Mesenchymal stem cell (in vitro differentiated cells and primary cell): ENCODE results near the gene ALAD.
"Not testable (repeated sequence)": the region's sequence is repeated elsewhere in the genome, so short reads cannot be mapped to it uniquely, and the experiment has no call there.

Experiments used
- DNase-seq: peaks from one replicate; pipeline ENCODE4 v3.0.0-alpha.2; 2013
- H2AFZ ChIP-seq: one replicate; pipeline ENCODE4 v1.6.1; 2013; ENCODE audit warnings: low read depth, mild to moderate bottlenecking, control low read depth, inconsistent platforms, low read length, moderate library complexity
- H2AK5ac ChIP-seq: 2 replicates; pipeline ENCODE4 v1.6.1; 2013; ENCODE audit warnings: low read length, moderate library complexity, mild to moderate bottlenecking, inconsistent platforms; ENCODE audit not compliant: severe bottlenecking
- H2BK120ac ChIP-seq: one replicate; pipeline ENCODE4 v1.6.1; 2013; ENCODE audit warnings: low read depth, mild to moderate bottlenecking, inconsistent platforms, low read length, moderate library complexity
- H2BK12ac ChIP-seq, 2 experiments: one replicate each; pipeline ENCODE4 v1.6.1; 2013; ENCODE audit warnings: inconsistent platforms in 2 of 2, low read length in 2 of 2, mild to moderate bottlenecking in 2 of 2, moderate library complexity in 2 of 2, control low read depth in 1 of 2
- H2BK15ac ChIP-seq: one replicate; pipeline ENCODE4 v1.6.1; 2013; ENCODE audit warnings: mild to moderate bottlenecking, low read depth, inconsistent platforms; ENCODE audit not compliant: poor library complexity, severe bottlenecking
- H2BK5ac ChIP-seq: 2 replicates; pipeline ENCODE4 v1.6.1; 2013; ENCODE audit warnings: low read depth, mild to moderate bottlenecking, low read length, control low read depth, inconsistent platforms; ENCODE audit not compliant: poor library complexity, severe bottlenecking
- H3K14ac ChIP-seq, 2 experiments: one replicate each; pipeline ENCODE4 v1.6.1; 2013; ENCODE audit warnings: inconsistent platforms in 2 of 2, low read length in 2 of 2, control low read depth in 1 of 2, mild to moderate bottlenecking in 1 of 2, moderate library complexity in 1 of 2
- H3K18ac ChIP-seq, 2 experiments: one replicate each; pipeline ENCODE4 v1.6.1; 2013; ENCODE audit warnings: inconsistent platforms in 2 of 2, low read length in 2 of 2, control low read depth in 1 of 2, low read depth in 1 of 2, mild to moderate bottlenecking in 1 of 2
- H3K23ac ChIP-seq, 2 experiments: one replicate each; pipeline ENCODE4 v1.6.1; 2013; ENCODE audit warnings: inconsistent platforms in 2 of 2, low read length in 2 of 2, mild to moderate bottlenecking in 2 of 2, moderate library complexity in 2 of 2, control low read depth in 1 of 2
- H3K27ac ChIP-seq: 2 replicates; pipeline ENCODE4 v1.5.1; 2013; ENCODE audit warnings: mild to moderate bottlenecking, moderate library complexity, low read length, control low read depth, inconsistent platforms; ENCODE audit not compliant: poor library complexity, severe bottlenecking
- H3K27me3 ChIP-seq, 2 experiments: 2 replicates each; pipeline versions ENCODE4 v1.6.1 to v1.7.0; 2013; ENCODE audit warnings: low read length in 2 of 2, mild to moderate bottlenecking in 2 of 2, moderate library complexity in 2 of 2, control low read depth in 1 of 2, inconsistent platforms in 1 of 2; ENCODE audit not compliant: control insufficient read depth in 1 of 2, insufficient read depth in 1 of 2
- H3K36me3 ChIP-seq, 2 experiments: 2 replicates each; pipeline versions ENCODE4 v1.6.1 to v1.7.0; 2013; ENCODE audit warnings: low read length in 2 of 2, control low read depth in 1 of 2, inconsistent platforms in 1 of 2, low read depth in 1 of 2, mild to moderate bottlenecking in 1 of 2; ENCODE audit not compliant: insufficient read depth in 2 of 2, control insufficient read depth in 1 of 2
- H3K4ac ChIP-seq, 2 experiments: one replicate each; pipeline ENCODE4 v1.6.1; 2013; ENCODE audit warnings: inconsistent platforms in 2 of 2, low read length in 2 of 2, mild to moderate bottlenecking in 2 of 2, moderate library complexity in 2 of 2, control low read depth in 1 of 2, low read depth in 1 of 2
- H3K4me1 ChIP-seq: 2 replicates; pipeline ENCODE4 v1.6.1; 2013; ENCODE audit warnings: low read depth, low read length, control low read depth; ENCODE audit not compliant: control insufficient read depth, insufficient read depth
- H3K4me2 ChIP-seq: 2 replicates; pipeline ENCODE4 v1.6.1; 2013; ENCODE audit warnings: low read length, mild to moderate bottlenecking, inconsistent platforms; ENCODE audit not compliant: poor library complexity, severe bottlenecking
- H3K4me3 ChIP-seq, 2 experiments: 2 replicates each; pipeline versions ENCODE4 v1.5.1 to v1.7.0; 2013; ENCODE audit warnings: low read length in 2 of 2, mild to moderate bottlenecking in 2 of 2, control low read depth in 1 of 2, low read depth in 1 of 2; ENCODE audit not compliant: insufficient read depth in 1 of 2
- H3K79me1 ChIP-seq: replicated peaks from 2 replicates; pipeline ENCODE4 v1.6.1; 2013; ENCODE audit warnings: mild to moderate bottlenecking, control low read depth, low read length, inconsistent platforms; ENCODE audit not compliant: poor library complexity, severe bottlenecking
- H3K9ac ChIP-seq: 2 replicates; pipeline ENCODE4 v1.7.0; 2013; ENCODE audit warnings: mild to moderate bottlenecking, low read length, moderate library complexity
- H3K9me3 ChIP-seq: 2 replicates; pipeline ENCODE4 v1.7.0; 2013; ENCODE audit warnings: mild to moderate bottlenecking, low read length; ENCODE audit not compliant: control insufficient read depth
- H4K8ac ChIP-seq: one replicate; pipeline ENCODE4 v1.6.1; 2013; ENCODE audit warnings: inconsistent platforms, mild to moderate bottlenecking, low read length, moderate library complexity
- H4K91ac ChIP-seq: one replicate; pipeline ENCODE4 v1.6.1; 2013; ENCODE audit warnings: mild to moderate bottlenecking, low read length, inconsistent platforms
- WGBS: methylation state at CpG from one replicate; pipeline ENCODE4 v1.1.7; 2013; ENCODE audit warnings: mixed read lengths; 5-methylcytosine and 5-hydroxymethylcytosine counted together

The ALAD gene

GRCh38 chr9:113409481-113409880, 8.4 kb upstream of the ALAD start:
- peak overlapping the region; percentile 100 for H3K27ac ChIP-seq
- no peak overlapping the region for H3K14ac ChIP-seq
- H3K36me3 ChIP-seq, result peaks cover 11 to 20% of the 10 kb centered on the region in 2 experiments
- H3K4me1 ChIP-seq, result peaks cover 7% of the 10 kb centered on the region
- no peaks in the 10 kb centered on the region for H3K9me3 ChIP-seq
- H3K18ac ChIP-seq, result no peak overlapping the region
- peak overlapping the region; percentile 69 to 98 for H3K4me3 ChIP-seq
- no peak overlapping the region for H3K23ac ChIP-seq
- no peak overlapping the region for H2BK12ac ChIP-seq
- H3K27me3 ChIP-seq, result no peaks in the 10 kb centered on the region
- no peak overlapping the region for H2AK5ac ChIP-seq
- H3K4ac ChIP-seq, result no peak overlapping the region
- H4K91ac ChIP-seq, result no peak overlapping the region
- WGBS, result 65% methylated on average over 10 of the region's 10 CpGs
- no peak overlapping the region for H2BK15ac ChIP-seq
- H3K9ac ChIP-seq, result peak overlapping the region; percentile 99
- no peak overlapping the region for H4K8ac ChIP-seq
- DNase-seq, result no peak
- H2AFZ ChIP-seq, result peak overlapping the region; percentile 49
- H3K4me2 ChIP-seq, result peak overlapping the region; percentile 87
- H2BK5ac ChIP-seq, result no peak overlapping the region
- peaks cover 12% of the 10 kb centered on the region for H3K79me1 ChIP-seq
- no peak overlapping the region for H2BK120ac ChIP-seq

- not testable (repeated sequence) for H3K4me1 ChIP-seq, H3K4me3 ChIP-seq, H4K91ac ChIP-seq, H3K18ac ChIP-seq, H2BK12ac ChIP-seq, H3K27me3 ChIP-seq, H3K4me2 ChIP-seq, H2AK5ac ChIP-seq, H2BK120ac ChIP-seq, H2BK5ac ChIP-seq, H2BK15ac ChIP-seq, H3K4ac ChIP-seq, H3K14ac ChIP-seq, H3K9me3 ChIP-seq, H4K8ac ChIP-seq, H3K23ac ChIP-seq, H3K27ac ChIP-seq, H2AFZ ChIP-seq
- Histone ChIP-seq H3K9ac (peak overlapping the region; percentile 46), H3K79me1 (peaks cover 12% of the 10 kb centered on the region), H3K36me3 (peaks cover 11 to 20% of the 10 kb centered on the region in 2 experiments)
- WGBS, result 46% methylated on average over 6 of the region's 7 CpGs
- peak; percentile 80 for DNase-seq
These were observed 5.9 kb upstream of the ALAD start for GRCh38 chr9:113406873-113407511.

- H2BK5ac ChIP-seq, H3K4me2 ChIP-seq, H3K27ac ChIP-seq, H3K9ac ChIP-seq, H3K23ac ChIP-seq, DNase-seq, H2BK120ac ChIP-seq, H3K4ac ChIP-seq, H3K9me3 ChIP-seq, H2BK12ac ChIP-seq, H3K4me3 ChIP-seq, H3K27me3 ChIP-seq, H4K91ac ChIP-seq, H2BK15ac ChIP-seq, H3K14ac ChIP-seq, H4K8ac ChIP-seq, H3K4me1 ChIP-seq, H3K18ac ChIP-seq, H2AFZ ChIP-seq, H2AK5ac ChIP-seq: not testable (repeated sequence)
- Histone ChIP-seq H3K79me1 (peaks cover 12% of the 10 kb centered on the region), H3K36me3 (peaks cover 11 to 20% of the 10 kb centered on the region in 2 experiments)
- 87% methylated on average over 9 of the region's 9 CpGs for WGBS
These were observed 5.3 kb upstream of the ALAD start for GRCh38 chr9:113406353-113406752.

GRCh38 chr9:113403646-113404045, 2.6 kb upstream of the ALAD start:
- no peak overlapping the region for H3K27ac ChIP-seq
- no peak overlapping the region for H3K4me2 ChIP-seq
- peaks cover 14% of the 10 kb centered on the region for H3K4me1 ChIP-seq
- H2AFZ ChIP-seq, result no peak overlapping the region
- H2BK5ac ChIP-seq, result no peak overlapping the region
- H3K4me3 ChIP-seq, result no peak overlapping the region
- no peak overlapping the region for H3K23ac ChIP-seq
- no peak overlapping the region for H2AK5ac ChIP-seq
- H3K27me3 ChIP-seq, result no peaks in the 10 kb centered on the region
- no peaks in the 10 kb centered on the region for H3K9me3 ChIP-seq
- no peak for DNase-seq
- H2BK120ac ChIP-seq, result no peak overlapping the region
- H3K14ac ChIP-seq, result no peak overlapping the region
- no peak overlapping the region for H4K91ac ChIP-seq
- H3K79me1 ChIP-seq, result peaks cover 23% of the 10 kb centered on the region
- no peak overlapping the region for H2BK12ac ChIP-seq
- H3K9ac ChIP-seq, result no peak overlapping the region
- H4K8ac ChIP-seq, result no peak overlapping the region
- peaks cover 7 to 17% of the 10 kb centered on the region in 2 experiments for H3K36me3 ChIP-seq
- WGBS, result 97% methylated on average over 2 of the region's 2 CpGs
- H3K4ac ChIP-seq, result no peak overlapping the region
- no peak overlapping the region for H2BK15ac ChIP-seq
- no peak overlapping the region for H3K18ac ChIP-seq
